ENCODE measurements around the gene PACSIN1. TPM values are rescaled to one million over a fixed set of nuclear protein-coding genes. Genes with fewer than 3 reads are reported as not detected.

PACSIN1 gene
- total and polyA plus RNA-seq, 8 donors = 0.09 to 0.51 (median 0.25) TPM; not detected in 1

DNA sequence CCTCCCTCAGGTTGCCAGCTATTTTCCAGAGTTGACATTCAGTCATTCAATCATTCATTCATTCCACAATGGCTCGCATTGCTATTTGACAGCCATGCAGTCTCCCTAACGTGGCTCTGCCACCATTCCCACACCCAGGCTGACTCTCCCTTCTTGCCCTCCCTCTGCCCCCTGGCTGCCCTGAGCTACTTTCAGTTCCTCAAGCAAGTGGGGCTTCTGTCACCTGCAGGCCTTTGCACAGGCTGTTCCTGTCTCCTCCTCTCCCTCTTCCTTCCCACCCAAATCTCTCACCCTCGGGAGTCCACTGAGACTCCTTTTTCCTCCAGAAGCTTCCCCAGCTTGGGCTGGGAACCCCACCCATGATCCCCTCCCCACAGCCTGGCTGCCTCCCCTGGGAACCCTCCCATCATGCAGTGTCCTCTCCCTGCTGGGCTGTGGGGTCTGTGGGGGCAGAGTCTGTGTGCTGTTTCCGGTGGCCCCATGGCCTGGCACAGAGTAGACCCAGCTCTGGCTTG, 2.6 kb downstream of the PACSIN1 start:
- Histone ChIP-seq H3K27me3 (peaks cover 16 to 44% of the 10 kb centered on the region in 2 donors), H3K36me3 (no peaks in the 10 kb centered on the region), H3K4me3 (no peak overlapping the region), H3K4me1 (peaks cover 11 to 12% of the 10 kb centered on the region in 2 donors), H3K9me3 (no peaks in the 10 kb centered on the region), H3K27ac (no peak overlapping the region)
- intact Hi-C loops (cut with DNase I) = no loop called here
- no peak for DNase-seq
- TF ChIP-seq, protein P1, sequence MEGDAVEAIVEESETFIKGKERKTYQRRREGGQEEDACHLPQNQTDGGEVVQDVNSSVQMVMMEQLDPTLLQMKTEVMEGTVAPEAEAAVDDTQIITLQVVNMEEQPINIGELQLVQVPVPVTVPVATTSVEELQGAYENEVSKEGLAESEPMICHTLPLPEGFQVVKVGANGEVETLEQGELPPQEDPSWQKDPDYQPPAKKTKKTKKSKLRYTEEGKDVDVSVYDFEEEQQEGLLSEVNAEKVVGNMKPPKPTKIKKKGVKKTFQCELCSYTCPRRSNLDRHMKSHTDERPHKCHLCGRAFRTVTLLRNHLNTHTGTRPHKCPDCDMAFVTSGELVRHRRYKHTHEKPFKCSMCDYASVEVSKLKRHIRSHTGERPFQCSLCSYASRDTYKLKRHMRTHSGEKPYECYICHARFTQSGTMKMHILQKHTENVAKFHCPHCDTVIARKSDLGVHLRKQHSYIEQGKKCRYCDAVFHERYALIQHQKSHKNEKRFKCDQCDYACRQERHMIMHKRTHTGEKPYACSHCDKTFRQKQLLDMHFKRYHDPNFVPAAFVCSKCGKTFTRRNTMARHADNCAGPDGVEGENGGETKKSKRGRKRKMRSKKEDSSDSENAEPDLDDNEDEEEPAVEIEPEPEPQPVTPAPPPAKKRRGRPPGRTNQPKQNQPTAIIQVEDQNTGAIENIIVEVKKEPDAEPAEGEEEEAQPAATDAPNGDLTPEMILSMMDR (IDR thresholded peaks at IDR 0.05) = no peak
- ATAC-seq = no peak

GRCh38 chr6:34469499-34469898, 3.6 kb downstream of the PACSIN1 start:
- H3K4me1 ChIP-seq = peaks cover 11 to 12% of the 10 kb centered on the region in 2 donors
- intact Hi-C loops (cut with DNase I) = no loop called here
- TF ChIP-seq, protein P1 (IDR thresholded peaks at IDR 0.05) = no peak
- no peak overlapping the region for H3K4me3 ChIP-seq
- peaks cover 16 to 33% of the 10 kb centered on the region in 2 donors for H3K27me3 ChIP-seq
- ATAC-seq (no peak), DNase-seq (no peak)
- H3K27ac ChIP-seq = no peak overlapping the region
- H3K9me3 ChIP-seq = peaks cover 0 to 4% of the 10 kb centered on the region in 2 donors
- H3K36me3 ChIP-seq = no peaks in the 10 kb centered on the region

DNA sequence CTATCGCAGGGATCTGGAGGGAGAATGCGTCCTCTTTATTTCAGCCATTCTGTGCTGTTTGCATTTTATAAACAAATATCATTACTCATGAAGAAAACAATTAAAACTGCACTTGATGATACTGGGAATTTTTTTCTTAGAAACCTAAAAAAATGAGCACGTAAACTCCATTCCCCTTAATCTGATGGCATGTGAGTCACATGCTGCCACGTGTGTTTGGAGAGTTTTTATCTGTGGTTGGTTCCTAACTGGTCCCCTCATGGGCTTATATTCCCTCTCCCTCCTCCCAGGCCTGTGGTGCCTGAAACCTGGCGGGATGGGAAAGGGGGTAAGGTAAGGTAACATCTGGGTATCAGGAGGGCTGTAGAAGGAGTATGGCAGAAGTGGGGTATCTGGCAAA, 6.5 kb downstream of the PACSIN1 start:
- Histone ChIP-seq H3K27ac (no peak overlapping the region), H3K4me1 (no peaks in the 10 kb centered on the region), H3K4me3 (no peak overlapping the region), H3K9me3 (peaks cover 0 to 4% of the 10 kb centered on the region in 2 donors), H3K27me3 (peaks cover 0 to 8% of the 10 kb centered on the region in 2 donors), H3K36me3 (no peaks in the 10 kb centered on the region)
- ATAC-seq (no peak), DNase-seq (no peak)
- intact Hi-C loops (cut with DNase I) = no loop called here
- TF ChIP-seq, protein P1 (IDR thresholded peaks at IDR 0.05) = no peak

DNA sequence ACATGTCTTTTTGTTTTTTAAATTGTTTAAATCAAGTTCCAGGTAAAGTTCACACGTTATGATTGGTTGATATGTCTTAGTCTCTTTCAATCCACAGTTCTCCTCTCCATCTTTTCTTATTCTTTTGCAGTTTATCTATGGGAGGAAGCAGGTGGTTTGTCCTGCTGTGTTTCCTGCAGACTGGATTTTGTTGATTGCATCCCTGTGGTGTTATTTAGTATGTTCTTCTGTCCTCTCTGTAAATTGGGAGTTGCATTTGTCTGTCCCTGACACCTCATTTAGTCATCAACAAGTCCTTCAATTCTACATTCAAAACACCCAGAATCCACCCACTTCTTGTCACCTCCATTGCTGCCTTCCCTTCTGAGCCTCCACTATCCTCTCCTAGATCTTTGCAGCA, 8.1 kb downstream of the PACSIN1 start:
- intact Hi-C loops (cut with DNase I) = no loop called here
- Histone ChIP-seq H3K9me3 (peaks cover 0 to 4% of the 10 kb centered on the region in 2 donors), H3K27ac (no peak overlapping the region), H3K4me1 (no peaks in the 10 kb centered on the region), H3K27me3 (peaks cover 0 to 8% of the 10 kb centered on the region in 2 donors), H3K4me3 (no peak overlapping the region), H3K36me3 (no peaks in the 10 kb centered on the region)
- ATAC-seq (no peak), DNase-seq (no peak)
- TF ChIP-seq, protein P1 (IDR thresholded peaks at IDR 0.05) = no peak

DNA sequence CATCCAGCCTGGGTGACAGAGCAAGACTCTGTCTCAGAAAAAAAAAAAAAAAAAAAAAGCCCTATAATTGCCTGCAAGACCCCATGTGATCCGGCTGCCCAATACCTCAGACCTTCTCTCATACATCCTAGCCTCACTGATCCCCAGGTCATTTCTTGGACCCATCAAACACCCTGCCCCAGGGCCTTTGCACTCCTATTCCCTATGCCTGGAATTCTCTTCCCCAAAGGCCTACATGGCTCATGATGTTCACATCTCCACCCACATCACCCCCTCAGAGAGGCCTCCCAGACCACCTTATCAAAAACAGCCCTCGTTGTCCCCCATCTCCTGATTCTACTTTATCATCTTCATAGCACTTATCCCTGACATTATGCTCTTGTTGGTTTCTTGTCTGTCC, 8.9 kb downstream of the PACSIN1 start:
- no peaks in the 10 kb centered on the region for H3K36me3 ChIP-seq
- TF ChIP-seq, protein P1 (IDR thresholded peaks at IDR 0.05) = no peak
- intact Hi-C loops (cut with DNase I) = no loop called here
- peaks cover 0 to 3% of the 10 kb centered on the region in 2 donors for H3K27me3 ChIP-seq
- H3K9me3 ChIP-seq = peaks cover 0 to 4% of the 10 kb centered on the region in 2 donors
- H3K4me1 ChIP-seq = no peaks in the 10 kb centered on the region
- no peak overlapping the region for H3K4me3 ChIP-seq
- no peak for DNase-seq
- H3K27ac ChIP-seq = no peak overlapping the region
- no peak for ATAC-seq

Data from left lung (tissue), 10 donors.